ENCODE results near the gene CDK18. TPM values are rescaled to one million over a fixed set of nuclear protein-coding genes. Genes with fewer than 3 reads are reported as not detected.

Gene CDK18
- total and polyA plus RNA-seq, 10 of the 15 experiments (the other 5 are each of a cell fraction or from before 2014, with no cell fraction given): 0.13 to 4.4 (median 0.52) TPM; not detected in 2

DNA sequence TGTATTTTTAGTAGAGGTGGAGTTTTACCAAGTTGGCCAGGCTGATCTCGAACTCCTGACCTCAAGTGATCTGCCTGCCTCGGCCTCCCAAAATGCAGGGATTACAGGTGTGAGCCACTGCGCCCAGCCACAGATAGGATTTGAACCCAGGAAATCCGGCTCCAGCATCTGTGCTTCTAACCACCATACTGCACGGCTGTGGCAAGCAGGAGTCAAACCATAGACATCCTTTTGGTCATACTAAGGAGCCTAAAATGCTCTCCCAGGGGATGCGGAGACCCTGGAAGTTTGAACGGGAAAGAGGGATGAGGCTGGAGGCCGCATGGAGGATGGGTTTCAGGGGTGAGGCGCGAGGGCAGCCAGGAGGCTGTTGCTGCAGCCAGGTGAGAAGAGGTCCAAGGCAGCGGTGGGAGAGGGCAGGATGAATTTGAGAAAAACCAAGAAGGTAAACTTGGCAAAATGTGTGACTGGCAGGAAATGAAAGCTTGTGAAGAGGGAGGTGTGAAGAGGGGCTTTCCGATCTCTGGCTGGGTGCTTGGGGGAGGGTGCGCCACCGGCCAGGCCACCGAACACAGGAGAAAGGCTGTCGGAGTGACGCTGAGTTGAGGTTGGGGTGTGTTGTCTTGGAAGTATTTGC is 24.0 kb upstream of the CDK18 start (continued):
- TF ChIP-seq STAT1 (conservative IDR thresholded peaks at IDR 0.05): no peak
- peak; percentile 99 for TF ChIP-seq IKZF1 (conservative IDR thresholded peaks at IDR 0.05)
- no peak for TF ChIP-seq MTA3 (IDR thresholded peaks at IDR 0.05; ENCODE audit: borderline replicate concordance, low read length)
- peak; percentile 98 for TF ChIP-seq DPF2 (IDR thresholded peaks at IDR 0.05)
- TF ChIP-seq LARP7 (IDR thresholded peaks at IDR 0.05): no peak
- TF ChIP-seq HDGF (IDR thresholded peaks at IDR 0.05): peak; percentile 90
- no peak for TF ChIP-seq PAX8 (IDR thresholded peaks at IDR 0.05)
- TF ChIP-seq E2F8 (IDR thresholded peaks at IDR 0.05; ENCODE audit: low read depth, partially characterized antibody): no peak
- peak; percentile 74; the same call in 1 of the 2 replicates for TF ChIP-seq BACH1 (IDR thresholded peaks at IDR 0.05; ENCODE audit: borderline replicate concordance)
- no peak; the same call in 1 of the 2 replicates for TF ChIP-seq REST (IDR thresholded peaks at IDR 0.05; ENCODE audit: low read depth, low read length)
- TF ChIP-seq CHD1 (IDR thresholded peaks at IDR 0.05; ENCODE audit: low read depth, low read length): no peak
- TF ChIP-seq EP300 (IDR thresholded peaks at IDR 0.05; ENCODE audit: borderline replicate concordance in 1 of 2, control insufficient read depth in 1 of 2, low read depth in 2 of 2, low read length in 2 of 2): peak; percentile 72 to 84; a peak in 3 of 4 replicates
- peak; percentile 24; the same call in 1 of the 2 replicates for TF ChIP-seq RUNX3 (IDR thresholded peaks at IDR 0.05; ENCODE audit: low read length)
- no peak for TF ChIP-seq WRNIP1 (IDR thresholded peaks at IDR 0.05; ENCODE audit: borderline replicate concordance, low read depth, low read length)
- TF ChIP-seq ZNF217 (IDR thresholded peaks at IDR 0.05): peak; percentile 78; the same call in 1 of the 2 replicates
- no peak for TF ChIP-seq ATF2 (IDR thresholded peaks at IDR 0.05; ENCODE audit: low read length)
- no peak for TF ChIP-seq ZBTB33 (IDR thresholded peaks at IDR 0.05)
- TF ChIP-seq POLR2A (IDR thresholded peaks at IDR 0.05; ENCODE audit: low read depth, low read length): 0 out of 2 replicates have a peak, but pooled peaks have one; percentile 40
- peak; percentile 99 for TF ChIP-seq RELA (IDR thresholded peaks at IDR 0.05; ENCODE audit: borderline replicate concordance, partially characterized antibody)
- TF ChIP-seq TCF12 (IDR thresholded peaks at IDR 0.05; ENCODE audit: low read depth, low read length): peak; percentile 83
- no peak for TF ChIP-seq ZNF24 (IDR thresholded peaks at IDR 0.05)
- no peak; the same call in 1 of the 2 replicates for TF ChIP-seq RAD51 (IDR thresholded peaks at IDR 0.05)
- peak; percentile 31; the same call in 1 of the 2 replicates for TF ChIP-seq YY1 (IDR thresholded peaks at IDR 0.05; ENCODE audit: low read depth, low read length)

All from GM12878 (cell line).